ENCODE measurements around the gene KCNMA1.

Gene KCNMA1

GRCh38 chr10:77231375-77231774 lies 406.2 kb downstream of the KCNMA1 start:
- Histone ChIP-seq H3K36me3 (ENCODE audit: control insufficient read depth, insufficient read depth, low read length) (no peaks in the 10 kb centered on the region), H3K4me3 (ENCODE audit: insufficient read depth, low read depth, low read length, poor library complexity, severe bottlenecking) (no peak overlapping the region), H3K4me1 (ENCODE audit: control insufficient read depth, insufficient read depth, low read length, poor library complexity, severe bottlenecking) (no peaks in the 10 kb centered on the region), H3K27me3 (replicated peaks; ENCODE audit: control insufficient read depth, insufficient read depth, low read length, poor library complexity, severe bottlenecking) (no peaks in the 10 kb centered on the region), H3K9me3 (ENCODE audit: control insufficient read depth, low read length) (no peaks in the 10 kb centered on the region), H3K27ac (ENCODE audit: insufficient read depth, low read length, poor library complexity, severe bottlenecking) (no peak overlapping the region)
- no peak for DNase-seq

GRCh38 chr10:77230194-77230593 lies 407.4 kb downstream of the KCNMA1 start:
- H3K9me3 ChIP-seq (ENCODE audit: control insufficient read depth, low read length), result no peaks in the 10 kb centered on the region
- H3K36me3 ChIP-seq (ENCODE audit: control insufficient read depth, insufficient read depth, low read length), result no peaks in the 10 kb centered on the region
- no peak for DNase-seq
- no peaks in the 10 kb centered on the region for H3K4me1 ChIP-seq (ENCODE audit: control insufficient read depth, insufficient read depth, low read length, poor library complexity, severe bottlenecking)
- H3K27ac ChIP-seq (ENCODE audit: insufficient read depth, low read length, poor library complexity, severe bottlenecking), result no peak overlapping the region
- H3K4me3 ChIP-seq (ENCODE audit: insufficient read depth, low read depth, low read length, poor library complexity, severe bottlenecking), result no peak overlapping the region
- H3K27me3 ChIP-seq (replicated peaks; ENCODE audit: control insufficient read depth, insufficient read depth, low read length, poor library complexity, severe bottlenecking), result no peaks in the 10 kb centered on the region

- H3K27me3 ChIP-seq (replicated peaks; ENCODE audit: control insufficient read depth, insufficient read depth, low read length, poor library complexity, severe bottlenecking), result no peaks in the 10 kb centered on the region
- H3K4me1 ChIP-seq (ENCODE audit: control insufficient read depth, insufficient read depth, low read length, poor library complexity, severe bottlenecking), result no peaks in the 10 kb centered on the region
- H3K4me3 ChIP-seq (ENCODE audit: insufficient read depth, low read depth, low read length, poor library complexity, severe bottlenecking), result no peak overlapping the region
- H3K36me3 ChIP-seq (ENCODE audit: control insufficient read depth, insufficient read depth, low read length), result no peaks in the 10 kb centered on the region
- no peak overlapping the region for H3K27ac ChIP-seq (ENCODE audit: insufficient read depth, low read length, poor library complexity, severe bottlenecking)
- no peak for DNase-seq
- no peaks in the 10 kb centered on the region for H3K9me3 ChIP-seq (ENCODE audit: control insufficient read depth, low read length)
Observed at GRCh38 chr10:77229704-77230103, 407.9 kb downstream of the KCNMA1 start.

GRCh38 chr10:77228559-77228958 lies 409.0 kb downstream of the KCNMA1 start:
- no peak for DNase-seq
- no peaks in the 10 kb centered on the region for H3K9me3 ChIP-seq (ENCODE audit: control insufficient read depth, low read length)
- H3K27ac ChIP-seq (ENCODE audit: insufficient read depth, low read length, poor library complexity, severe bottlenecking), result no peak overlapping the region
- H3K4me1 ChIP-seq (ENCODE audit: control insufficient read depth, insufficient read depth, low read length, poor library complexity, severe bottlenecking), result no peaks in the 10 kb centered on the region
- H3K27me3 ChIP-seq (replicated peaks; ENCODE audit: control insufficient read depth, insufficient read depth, low read length, poor library complexity, severe bottlenecking), result no peaks in the 10 kb centered on the region
- H3K4me3 ChIP-seq (ENCODE audit: insufficient read depth, low read depth, low read length, poor library complexity, severe bottlenecking), result no peak overlapping the region
- no peaks in the 10 kb centered on the region for H3K36me3 ChIP-seq (ENCODE audit: control insufficient read depth, insufficient read depth, low read length)

GRCh38 chr10:77226853-77227565 lies 410.6 kb downstream of the KCNMA1 start:
- Histone ChIP-seq H3K27me3 (replicated peaks; ENCODE audit: control insufficient read depth, insufficient read depth, low read length, poor library complexity, severe bottlenecking) (no peaks in the 10 kb centered on the region), H3K4me3 (ENCODE audit: insufficient read depth, low read depth, low read length, poor library complexity, severe bottlenecking) (no peak overlapping the region), H3K27ac (ENCODE audit: insufficient read depth, low read length, poor library complexity, severe bottlenecking) (no peak overlapping the region), H3K9me3 (ENCODE audit: control insufficient read depth, low read length) (no peaks in the 10 kb centered on the region), H3K4me1 (ENCODE audit: control insufficient read depth, insufficient read depth, low read length, poor library complexity, severe bottlenecking) (no peaks in the 10 kb centered on the region), H3K36me3 (ENCODE audit: control insufficient read depth, insufficient read depth, low read length) (no peaks in the 10 kb centered on the region)
- DNase-seq, result no peak

GRCh38 chr10:77226452-77226851 lies 411.2 kb downstream of the KCNMA1 start:
- H3K9me3 ChIP-seq (ENCODE audit: control insufficient read depth, low read length), result no peaks in the 10 kb centered on the region
- no peak overlapping the region for H3K27ac ChIP-seq (ENCODE audit: insufficient read depth, low read length, poor library complexity, severe bottlenecking)
- H3K27me3 ChIP-seq (replicated peaks; ENCODE audit: control insufficient read depth, insufficient read depth, low read length, poor library complexity, severe bottlenecking), result no peaks in the 10 kb centered on the region
- no peak overlapping the region for H3K4me3 ChIP-seq (ENCODE audit: insufficient read depth, low read depth, low read length, poor library complexity, severe bottlenecking)
- DNase-seq, result no peak
- H3K36me3 ChIP-seq (ENCODE audit: control insufficient read depth, insufficient read depth, low read length), result no peaks in the 10 kb centered on the region
- H3K4me1 ChIP-seq (ENCODE audit: control insufficient read depth, insufficient read depth, low read length, poor library complexity, severe bottlenecking), result no peaks in the 10 kb centered on the region

GRCh38 chr10:77226020-77226419 lies 411.6 kb downstream of the KCNMA1 start:
- H3K4me1 ChIP-seq (ENCODE audit: control insufficient read depth, insufficient read depth, low read length, poor library complexity, severe bottlenecking), result no peaks in the 10 kb centered on the region
- no peaks in the 10 kb centered on the region for H3K36me3 ChIP-seq (ENCODE audit: control insufficient read depth, insufficient read depth, low read length)
- DNase-seq, result no peak
- H3K27me3 ChIP-seq (replicated peaks; ENCODE audit: control insufficient read depth, insufficient read depth, low read length, poor library complexity, severe bottlenecking), result no peaks in the 10 kb centered on the region
- no peak overlapping the region for H3K4me3 ChIP-seq (ENCODE audit: insufficient read depth, low read depth, low read length, poor library complexity, severe bottlenecking)
- H3K9me3 ChIP-seq (ENCODE audit: control insufficient read depth, low read length), result no peaks in the 10 kb centered on the region
- no peak overlapping the region for H3K27ac ChIP-seq (ENCODE audit: insufficient read depth, low read length, poor library complexity, severe bottlenecking)

- no peak for DNase-seq
- Histone ChIP-seq H3K4me1 (ENCODE audit: control insufficient read depth, insufficient read depth, low read length, poor library complexity, severe bottlenecking) (no peaks in the 10 kb centered on the region), H3K36me3 (ENCODE audit: control insufficient read depth, insufficient read depth, low read length) (no peaks in the 10 kb centered on the region), H3K27ac (ENCODE audit: insufficient read depth, low read length, poor library complexity, severe bottlenecking) (no peak overlapping the region), H3K4me3 (ENCODE audit: insufficient read depth, low read depth, low read length, poor library complexity, severe bottlenecking) (no peak overlapping the region), H3K27me3 (replicated peaks; ENCODE audit: control insufficient read depth, insufficient read depth, low read length, poor library complexity, severe bottlenecking) (no peaks in the 10 kb centered on the region), H3K9me3 (ENCODE audit: control insufficient read depth, low read length) (no peaks in the 10 kb centered on the region)
Observed at GRCh38 chr10:77223526-77224460, 413.8 kb downstream of the KCNMA1 start.

- Histone ChIP-seq H3K9me3 (ENCODE audit: control insufficient read depth, low read length) (no peaks in the 10 kb centered on the region), H3K4me1 (ENCODE audit: control insufficient read depth, insufficient read depth, low read length, poor library complexity, severe bottlenecking) (no peaks in the 10 kb centered on the region), H3K36me3 (ENCODE audit: control insufficient read depth, insufficient read depth, low read length) (no peaks in the 10 kb centered on the region), H3K27ac (ENCODE audit: insufficient read depth, low read length, poor library complexity, severe bottlenecking) (no peak overlapping the region), H3K27me3 (replicated peaks; ENCODE audit: control insufficient read depth, insufficient read depth, low read length, poor library complexity, severe bottlenecking) (no peaks in the 10 kb centered on the region), H3K4me3 (ENCODE audit: insufficient read depth, low read depth, low read length, poor library complexity, severe bottlenecking) (no peak overlapping the region)
- no peak for DNase-seq
Observed at GRCh38 chr10:77220150-77220549, 417.5 kb downstream of the KCNMA1 start.

- Histone ChIP-seq H3K36me3 (ENCODE audit: control insufficient read depth, insufficient read depth, low read length) (no peaks in the 10 kb centered on the region), H3K27ac (ENCODE audit: insufficient read depth, low read length, poor library complexity, severe bottlenecking) (no peak overlapping the region), H3K4me1 (ENCODE audit: control insufficient read depth, insufficient read depth, low read length, poor library complexity, severe bottlenecking) (no peaks in the 10 kb centered on the region), H3K27me3 (replicated peaks; ENCODE audit: control insufficient read depth, insufficient read depth, low read length, poor library complexity, severe bottlenecking) (no peaks in the 10 kb centered on the region), H3K9me3 (ENCODE audit: control insufficient read depth, low read length) (no peaks in the 10 kb centered on the region), H3K4me3 (ENCODE audit: insufficient read depth, low read depth, low read length, poor library complexity, severe bottlenecking) (no peak overlapping the region)
- no peak for DNase-seq
Observed at GRCh38 chr10:77219046-77219445, 418.6 kb downstream of the KCNMA1 start.

All from effector memory CD4-positive, alpha-beta T cell (primary cell).